ENCODE measurements around the gene RFC3.

RFC3 gene

DNA sequence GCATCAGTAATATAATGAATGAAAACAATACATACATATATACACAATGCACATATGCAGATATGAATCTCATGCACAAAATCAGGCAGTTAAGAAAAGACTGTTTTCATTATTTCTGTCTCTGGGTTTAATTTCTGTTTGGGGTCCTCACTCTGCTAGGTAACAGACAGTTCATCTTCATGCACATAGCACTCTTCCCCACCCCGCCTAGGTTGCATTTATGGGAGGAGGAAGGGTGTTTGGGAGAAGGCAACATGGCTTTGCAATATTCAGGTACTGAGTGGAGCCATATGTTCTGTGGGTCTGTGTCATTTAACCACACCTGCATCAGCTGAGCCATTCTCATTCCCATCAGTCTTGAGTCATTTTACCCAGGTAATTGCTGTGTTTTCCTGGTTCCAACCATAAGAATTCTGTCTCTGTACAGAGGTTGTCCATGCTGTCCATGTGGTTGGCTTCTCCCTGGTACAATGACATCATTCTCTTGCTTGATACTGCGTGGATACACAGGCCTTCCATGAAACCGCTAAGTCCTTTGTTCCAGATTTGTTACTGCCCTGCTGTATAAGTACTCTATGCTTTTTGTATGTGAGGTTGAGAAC lies 45.3 kb downstream of the RFC3 start:
- TF ChIP-seq, protein P1, sequence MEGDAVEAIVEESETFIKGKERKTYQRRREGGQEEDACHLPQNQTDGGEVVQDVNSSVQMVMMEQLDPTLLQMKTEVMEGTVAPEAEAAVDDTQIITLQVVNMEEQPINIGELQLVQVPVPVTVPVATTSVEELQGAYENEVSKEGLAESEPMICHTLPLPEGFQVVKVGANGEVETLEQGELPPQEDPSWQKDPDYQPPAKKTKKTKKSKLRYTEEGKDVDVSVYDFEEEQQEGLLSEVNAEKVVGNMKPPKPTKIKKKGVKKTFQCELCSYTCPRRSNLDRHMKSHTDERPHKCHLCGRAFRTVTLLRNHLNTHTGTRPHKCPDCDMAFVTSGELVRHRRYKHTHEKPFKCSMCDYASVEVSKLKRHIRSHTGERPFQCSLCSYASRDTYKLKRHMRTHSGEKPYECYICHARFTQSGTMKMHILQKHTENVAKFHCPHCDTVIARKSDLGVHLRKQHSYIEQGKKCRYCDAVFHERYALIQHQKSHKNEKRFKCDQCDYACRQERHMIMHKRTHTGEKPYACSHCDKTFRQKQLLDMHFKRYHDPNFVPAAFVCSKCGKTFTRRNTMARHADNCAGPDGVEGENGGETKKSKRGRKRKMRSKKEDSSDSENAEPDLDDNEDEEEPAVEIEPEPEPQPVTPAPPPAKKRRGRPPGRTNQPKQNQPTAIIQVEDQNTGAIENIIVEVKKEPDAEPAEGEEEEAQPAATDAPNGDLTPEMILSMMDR (IDR thresholded peaks at IDR 0.05), result no peak

- TF ChIP-seq, protein P1 (IDR thresholded peaks at IDR 0.05), result no peak
These were observed 48.0 kb downstream of the RFC3 start for GRCh38 chr13:33865945-33866344.

DNA sequence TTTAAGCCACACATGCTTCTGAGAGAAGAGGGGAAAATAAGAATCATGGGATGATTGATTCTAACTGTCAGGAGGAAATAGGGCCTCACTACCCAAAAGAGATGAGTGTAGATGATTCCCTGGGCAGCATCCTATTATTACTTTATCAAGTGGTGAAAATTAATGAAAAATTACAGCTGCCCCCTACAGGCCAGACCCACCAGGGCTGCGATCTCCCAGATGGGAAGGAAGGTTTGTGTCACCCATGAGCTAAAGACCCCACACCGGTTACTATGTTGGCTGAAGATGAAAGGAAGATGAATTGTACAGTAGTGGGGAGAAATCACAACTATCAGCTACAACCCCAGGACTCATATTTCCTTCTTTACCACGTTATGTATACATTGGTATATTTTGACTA lies 49.5 kb downstream of the RFC3 start:
- TF ChIP-seq, protein P1 (IDR thresholded peaks at IDR 0.05), result no peak

DNA sequence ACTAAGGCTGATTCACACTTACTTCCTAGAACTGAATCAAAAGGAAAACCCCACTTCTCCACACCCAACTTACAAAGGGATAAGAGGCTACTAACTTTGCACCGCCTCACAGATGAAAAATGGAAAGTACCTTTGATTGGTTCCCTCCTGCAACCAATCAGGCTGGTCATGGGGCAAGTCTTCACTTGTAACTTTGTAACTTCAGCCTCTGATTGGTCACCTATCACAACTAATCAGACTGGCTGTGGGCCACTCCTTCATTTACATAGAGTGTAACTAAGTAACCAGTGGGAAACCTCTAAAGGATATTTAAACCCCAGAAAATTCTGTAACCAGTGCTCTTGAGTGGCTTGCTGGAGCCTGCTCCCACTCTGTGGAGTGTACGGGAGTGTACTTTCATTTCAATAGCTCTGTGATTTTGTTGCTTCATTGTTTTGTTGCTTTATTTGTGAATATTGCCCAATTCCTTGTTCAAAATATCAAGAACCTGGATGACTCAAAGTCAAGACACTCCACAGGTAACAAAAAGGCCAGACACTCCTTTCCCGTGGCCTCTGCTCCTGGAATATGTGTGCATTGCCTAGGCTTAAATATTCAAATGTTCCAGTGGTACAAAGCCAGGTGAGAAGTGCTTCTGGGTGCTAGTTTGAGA lies 50.5 kb downstream of the RFC3 start:
- TF ChIP-seq, protein P1 (IDR thresholded peaks at IDR 0.05), result no peak

DNA sequence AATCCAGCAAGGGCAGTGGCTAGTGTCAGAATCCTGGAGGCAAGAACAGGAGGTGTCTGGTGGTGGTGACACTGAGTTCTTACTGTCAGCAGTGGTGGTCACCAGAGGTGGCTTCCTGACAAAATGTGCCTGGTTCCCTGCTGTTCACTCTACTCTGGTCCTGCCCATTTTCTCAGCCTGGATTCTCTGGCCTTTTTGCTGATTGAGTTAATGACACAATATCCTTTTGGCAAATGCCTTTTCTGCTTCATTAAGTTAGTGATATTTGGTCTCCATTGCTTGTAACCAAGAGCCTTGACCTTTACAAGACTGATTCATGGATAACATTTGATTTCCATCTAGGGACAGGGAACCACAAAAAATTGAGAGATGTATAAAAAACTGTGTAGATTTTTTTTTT lies 51.1 kb downstream of the RFC3 start:
- TF ChIP-seq, protein P1 (IDR thresholded peaks at IDR 0.05), result no peak

DNA sequence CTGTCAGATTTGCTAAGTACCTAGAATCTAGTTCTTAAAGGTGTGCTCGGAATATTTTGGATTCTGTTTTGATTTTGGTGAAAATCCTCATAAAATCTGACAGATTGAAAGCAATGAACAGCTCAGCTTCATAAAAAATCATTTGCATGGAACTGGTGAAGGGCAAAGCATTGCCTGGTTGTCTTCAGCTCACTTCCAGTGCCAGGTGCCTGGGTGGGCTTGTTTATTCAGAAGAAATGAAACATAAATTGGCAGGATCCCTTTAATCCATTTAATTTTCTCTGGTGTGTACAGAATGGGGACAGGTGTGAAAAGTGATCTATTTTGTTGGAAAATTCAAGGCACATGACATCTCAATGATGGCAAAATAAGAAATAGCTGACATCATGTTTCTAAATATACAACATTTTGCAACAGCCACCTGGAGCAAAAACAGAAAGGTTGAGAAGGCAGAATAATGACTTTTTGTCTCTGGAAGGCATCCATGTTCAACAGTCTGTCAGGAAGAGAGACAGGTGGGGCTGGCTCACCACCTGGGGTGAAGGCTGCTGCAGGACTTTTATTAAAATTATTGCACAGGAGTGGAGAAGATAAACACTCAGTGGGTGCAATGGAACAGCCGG lies 52.2 kb downstream of the RFC3 start:
- TF ChIP-seq, protein P1 (IDR thresholded peaks at IDR 0.05), result no peak

DNA sequence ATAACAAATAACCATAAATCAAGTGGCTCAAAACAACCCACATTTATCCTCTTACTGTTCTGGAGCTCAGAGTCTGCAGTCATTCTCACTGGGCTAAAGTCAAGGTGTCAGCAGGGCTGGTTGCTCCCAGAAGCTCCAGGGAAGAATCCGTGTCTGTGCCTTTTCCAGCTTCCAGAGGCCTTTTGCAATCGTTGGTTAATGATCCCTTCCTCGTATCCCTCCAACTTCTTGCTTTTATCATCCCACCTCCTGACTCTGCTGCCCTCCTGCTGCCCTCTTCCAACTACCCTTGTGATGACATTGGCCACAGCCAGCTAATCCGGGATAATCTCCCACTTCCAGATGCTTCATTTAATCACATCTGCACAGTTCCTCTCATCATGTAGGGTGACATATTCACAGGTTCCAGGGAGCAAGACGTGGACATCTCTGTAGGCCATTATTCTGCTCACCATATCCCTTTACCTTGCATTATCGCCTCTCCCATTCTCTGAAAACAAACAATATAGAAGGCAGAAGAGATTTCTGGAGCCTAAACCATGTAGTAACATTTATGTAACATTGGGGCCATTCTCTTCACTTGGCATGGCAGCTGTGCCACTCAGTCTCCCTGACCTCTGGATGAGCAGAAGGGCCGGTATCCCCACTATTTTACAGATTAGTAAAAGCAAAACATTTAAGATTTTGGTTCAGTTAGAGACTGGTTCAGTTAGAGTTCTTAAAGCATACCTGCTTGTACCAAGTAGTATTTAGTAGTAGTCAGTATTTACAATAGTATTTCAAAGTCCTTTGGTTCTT lies 53.5 kb downstream of the RFC3 start:
- TF ChIP-seq, protein P1 (IDR thresholded peaks at IDR 0.05), result no peak
